ENCODE data around the gene RPS6KA6. TPM values are rescaled to one million over a fixed set of nuclear protein-coding genes. Genes with fewer than 3 reads are reported as not detected.

Gene RPS6KA6
- total and polyA plus RNA-seq, 10 of the 15 experiments (the other 5 are each of a cell fraction or from before 2014, with no cell fraction given) = 0.29 to 2.8 (median 1.4) TPM; not detected in 1

DNA sequence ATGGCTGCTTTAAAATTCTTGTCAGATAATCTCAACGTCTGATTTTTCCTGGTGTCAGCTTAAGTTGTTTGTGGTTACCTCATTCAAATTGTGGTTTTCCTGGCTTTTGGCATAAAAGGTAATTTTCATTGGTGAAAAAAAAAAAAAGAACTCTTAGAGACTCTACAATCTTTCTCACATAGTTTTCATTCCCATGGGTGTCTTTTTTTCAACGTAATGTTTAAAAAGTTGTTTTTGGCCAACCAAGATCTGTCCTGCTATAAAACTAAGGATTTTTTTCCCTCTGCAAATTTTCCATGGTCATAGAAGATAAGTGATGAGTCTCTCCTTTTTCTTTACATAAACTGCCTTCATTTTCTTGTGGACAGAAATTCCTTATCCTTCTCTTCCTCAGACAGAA, 28.9 kb upstream of the RPS6KA6 start:
- DNase-seq (ENCODE audit: low read depth, low spot score) = no peak
- ChIA-PET POLR2A (no interaction called here), RAD21 (ENCODE audit: unreplicated experiment) (no interaction called here), CTCF (interaction anchor here (0.9 kb wide), 1 partner anchor 171 kb away, joined by 3 read pairs; no protein-coding TSS in a partner anchor), SMC1A (ENCODE audit: uncharacterized antibody, unreplicated experiment) (no interaction called here)
- BruUV-seq (replicated peaks) = no TSS peak
- intact Hi-C loops (cut with micrococcal nuclease; ENCODE audit: unreplicated experiment) (no loop called here), in situ Hi-C loops (cut with MboI) (no loop called here)
- no peak overlapping the region for H3K4me3 ChIP-seq
- H4K20me1 ChIP-seq (ENCODE audit: control insufficient read depth, insufficient read depth) = no peaks in the 10 kb centered on the region
- H3K4me1 ChIP-seq (ENCODE audit: control insufficient read depth, insufficient read depth, low read length) = no peaks in the 10 kb centered on the region
- no peaks in the 10 kb centered on the region for H3K9me3 ChIP-seq (replicated peaks; ENCODE audit: control insufficient read depth, insufficient read depth, low read length)
- H3K79me2 ChIP-seq (ENCODE audit: control insufficient read depth, insufficient read depth, low read length) = no peaks in the 10 kb centered on the region
- H2AFZ ChIP-seq (ENCODE audit: control insufficient read depth, low read depth, low read length) = no peak overlapping the region
- TF ChIP-seq, protein P1, sequence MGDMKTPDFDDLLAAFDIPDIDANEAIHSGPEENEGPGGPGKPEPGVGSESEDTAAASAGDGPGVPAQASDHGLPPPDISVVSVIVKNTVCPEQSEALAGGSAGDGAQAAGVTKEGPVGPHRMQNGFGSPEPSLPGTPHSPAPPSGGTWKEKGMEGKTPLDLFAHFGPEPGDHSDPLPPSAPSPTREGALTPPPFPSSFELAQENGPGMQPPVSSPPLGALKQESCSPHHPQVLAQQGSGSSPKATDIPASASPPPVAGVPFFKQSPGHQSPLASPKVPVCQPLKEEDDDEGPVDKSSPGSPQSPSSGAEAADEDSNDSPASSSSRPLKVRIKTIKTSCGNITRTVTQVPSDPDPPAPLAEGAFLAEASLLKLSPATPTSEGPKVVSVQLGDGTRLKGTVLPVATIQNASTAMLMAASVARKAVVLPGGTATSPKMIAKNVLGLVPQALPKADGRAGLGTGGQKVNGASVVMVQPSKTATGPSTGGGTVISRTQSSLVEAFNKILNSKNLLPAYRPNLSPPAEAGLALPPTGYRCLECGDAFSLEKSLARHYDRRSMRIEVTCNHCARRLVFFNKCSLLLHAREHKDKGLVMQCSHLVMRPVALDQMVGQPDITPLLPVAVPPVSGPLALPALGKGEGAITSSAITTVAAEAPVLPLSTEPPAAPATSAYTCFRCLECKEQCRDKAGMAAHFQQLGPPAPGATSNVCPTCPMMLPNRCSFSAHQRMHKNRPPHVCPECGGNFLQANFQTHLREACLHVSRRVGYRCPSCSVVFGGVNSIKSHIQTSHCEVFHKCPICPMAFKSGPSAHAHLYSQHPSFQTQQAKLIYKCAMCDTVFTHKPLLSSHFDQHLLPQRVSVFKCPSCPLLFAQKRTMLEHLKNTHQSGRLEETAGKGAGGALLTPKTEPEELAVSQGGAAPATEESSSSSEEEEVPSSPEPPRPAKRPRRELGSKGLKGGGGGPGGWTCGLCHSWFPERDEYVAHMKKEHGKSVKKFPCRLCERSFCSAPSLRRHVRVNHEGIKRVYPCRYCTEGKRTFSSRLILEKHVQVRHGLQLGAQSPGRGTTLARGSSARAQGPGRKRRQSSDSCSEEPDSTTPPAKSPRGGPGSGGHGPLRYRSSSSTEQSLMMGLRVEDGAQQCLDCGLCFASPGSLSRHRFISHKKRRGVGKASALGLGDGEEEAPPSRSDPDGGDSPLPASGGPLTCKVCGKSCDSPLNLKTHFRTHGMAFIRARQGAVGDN (IDR thresholded peaks at IDR 0.05) = no peak
- TF ChIP-seq SMAD5 (IDR thresholded peaks at IDR 0.05; ENCODE audit: low read depth) (no peak), CHD1 (IDR thresholded peaks at IDR 0.05; ENCODE audit: low read depth, low read length) (no peak), TCF3 (IDR thresholded peaks at IDR 0.05; ENCODE audit: borderline replicate concordance, insufficient read depth, low read depth, low read length) (no peak), PML (IDR thresholded peaks at IDR 0.05; ENCODE audit: low read length) (no peak)
- TF ChIP-seq, protein P2, sequence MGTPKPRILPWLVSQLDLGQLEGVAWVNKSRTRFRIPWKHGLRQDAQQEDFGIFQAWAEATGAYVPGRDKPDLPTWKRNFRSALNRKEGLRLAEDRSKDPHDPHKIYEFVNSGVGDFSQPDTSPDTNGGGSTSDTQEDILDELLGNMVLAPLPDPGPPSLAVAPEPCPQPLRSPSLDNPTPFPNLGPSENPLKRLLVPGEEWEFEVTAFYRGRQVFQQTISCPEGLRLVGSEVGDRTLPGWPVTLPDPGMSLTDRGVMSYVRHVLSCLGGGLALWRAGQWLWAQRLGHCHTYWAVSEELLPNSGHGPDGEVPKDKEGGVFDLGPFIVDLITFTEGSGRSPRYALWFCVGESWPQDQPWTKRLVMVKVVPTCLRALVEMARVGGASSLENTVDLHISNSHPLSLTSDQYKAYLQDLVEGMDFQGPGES (IDR thresholded peaks at IDR 0.05) = no peak
- TF ChIP-seq, protein P3, sequence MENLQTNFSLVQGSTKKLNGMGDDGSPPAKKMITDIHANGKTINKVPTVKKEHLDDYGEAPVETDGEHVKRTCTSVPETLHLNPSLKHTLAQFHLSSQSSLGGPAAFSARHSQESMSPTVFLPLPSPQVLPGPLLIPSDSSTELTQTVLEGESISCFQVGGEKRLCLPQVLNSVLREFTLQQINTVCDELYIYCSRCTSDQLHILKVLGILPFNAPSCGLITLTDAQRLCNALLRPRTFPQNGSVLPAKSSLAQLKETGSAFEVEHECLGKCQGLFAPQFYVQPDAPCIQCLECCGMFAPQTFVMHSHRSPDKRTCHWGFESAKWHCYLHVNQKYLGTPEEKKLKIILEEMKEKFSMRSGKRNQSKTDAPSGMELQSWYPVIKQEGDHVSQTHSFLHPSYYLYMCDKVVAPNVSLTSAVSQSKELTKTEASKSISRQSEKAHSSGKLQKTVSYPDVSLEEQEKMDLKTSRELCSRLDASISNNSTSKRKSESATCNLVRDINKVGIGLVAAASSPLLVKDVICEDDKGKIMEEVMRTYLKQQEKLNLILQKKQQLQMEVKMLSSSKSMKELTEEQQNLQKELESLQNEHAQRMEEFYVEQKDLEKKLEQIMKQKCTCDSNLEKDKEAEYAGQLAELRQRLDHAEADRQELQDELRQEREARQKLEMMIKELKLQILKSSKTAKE (IDR thresholded peaks at IDR 0.05; ENCODE audit: low read depth, poor library complexity, severe bottlenecking) = no peak
- no peak overlapping the region for H3K4me2 ChIP-seq (ENCODE audit: control insufficient read depth, insufficient read depth)
- H3K27ac ChIP-seq (ENCODE audit: control insufficient read depth, insufficient read depth) = no peak overlapping the region
- no peak for FAIRE-seq
- H3K36me3 ChIP-seq (ENCODE audit: control insufficient read depth in 2 of 2, insufficient read depth in 2 of 2, low read length in 1 of 2) = no peaks in the 10 kb centered on the region
- no peak overlapping the region for H3K9ac ChIP-seq (ENCODE audit: control insufficient read depth, insufficient read depth, low read length)
- H3K27me3 ChIP-seq (replicated peaks in 1 of 2; ENCODE audit: control insufficient read depth in 2 of 2, insufficient read depth in 2 of 2, low read length in 1 of 2) = no peaks in the 10 kb centered on the region
- 4% methylated on average over 2 of the region's 2 CpGs for WGBS (ENCODE audit: insufficient coverage, insufficient replicate concordance, low lambda C conversion rate, missing lambda C conversion rate)
- ATAC-seq = no peak

Measured in GM12878 (cell line).